ENCODE data around the gene IL24. TPM values are rescaled to one million over a fixed set of nuclear protein-coding genes. Genes with fewer than 3 reads are reported as not detected.

The IL24 gene
- polyA plus RNA-seq, 1 of the 3 experiments (the other 2 are of a cell fraction) = 0.03 TPM

GRCh38 chr1:206940588-206940936 is 43.3 kb downstream of the IL24 start:
- 52% methylated on average over 3 of the region's 3 CpGs for WGBS (ENCODE audit: low lambda C conversion rate)
- Histone ChIP-seq H3K79me2 (ENCODE audit: insufficient read depth) (no peaks in the 10 kb centered on the region), H3K4me2 (no peak overlapping the region), H3F3A (replicated peaks; ENCODE audit: insufficient read depth) (no peaks in the 10 kb centered on the region), H3K4me1 (ENCODE audit: control insufficient read depth in 1 of 2, insufficient read depth in 2 of 2, low read depth in 1 of 2, low read length in 1 of 2) (no peaks in the 10 kb centered on the region), H2AFZ (ENCODE audit: low read depth) (no peak overlapping the region), H3K4me3 (ENCODE audit: low read depth in 2 of 2, low read length in 1 of 2) (no peak overlapping the region), H3K27me3 (ENCODE audit: insufficient read depth) (peaks cover 40% of the 10 kb centered on the region; the same call in 1 of the 2 replicates), H3K9ac (no peak overlapping the region), H3K9me2 (no peaks in the 10 kb centered on the region), H3K36me3 (replicated peaks in 1 of 2; ENCODE audit: control insufficient read depth in 1 of 2, insufficient read depth in 2 of 2, low read length in 1 of 2) (no peaks in the 10 kb centered on the region), H3K27ac (ENCODE audit: low read depth in 2 of 2, low read length in 1 of 2) (no peak overlapping the region), H3K9me3 (no peaks in the 10 kb centered on the region), H4K20me1 (ENCODE audit: insufficient read depth) (no peaks in the 10 kb centered on the region)
- ChIA-PET CTCF (interaction anchor here (1.0 to 1.3 kb wide), 2 partner anchors 64 to 206 kb away, joined by 3 read pairs; no protein-coding TSS in a partner anchor), POLR2A (no interaction called here)
- DNase-seq = no peak
- TF ChIP-seq JUND (IDR thresholded peaks at IDR 0.05) (no peak), TEAD4 (IDR thresholded peaks at IDR 0.05; ENCODE audit: borderline replicate concordance, insufficient read depth) (no peak), FOXJ3 (CRISPR knock-in tag; IDR thresholded peaks at IDR 0.05) (no peak), RXRA (IDR thresholded peaks at IDR 0.05; ENCODE audit: borderline replicate concordance, low read depth) (no peak), MAX (IDR thresholded peaks at IDR 0.05; ENCODE audit: low read depth) (no peak), SMC3 (IDR thresholded peaks at IDR 0.05; ENCODE audit: low read depth, low read length) (no peak), GABPA (IDR thresholded peaks at IDR 0.05; ENCODE audit: low read depth) (no peak), ELF1 (IDR thresholded peaks at IDR 0.05) (no peak)
- TF ChIP-seq, protein P1, sequence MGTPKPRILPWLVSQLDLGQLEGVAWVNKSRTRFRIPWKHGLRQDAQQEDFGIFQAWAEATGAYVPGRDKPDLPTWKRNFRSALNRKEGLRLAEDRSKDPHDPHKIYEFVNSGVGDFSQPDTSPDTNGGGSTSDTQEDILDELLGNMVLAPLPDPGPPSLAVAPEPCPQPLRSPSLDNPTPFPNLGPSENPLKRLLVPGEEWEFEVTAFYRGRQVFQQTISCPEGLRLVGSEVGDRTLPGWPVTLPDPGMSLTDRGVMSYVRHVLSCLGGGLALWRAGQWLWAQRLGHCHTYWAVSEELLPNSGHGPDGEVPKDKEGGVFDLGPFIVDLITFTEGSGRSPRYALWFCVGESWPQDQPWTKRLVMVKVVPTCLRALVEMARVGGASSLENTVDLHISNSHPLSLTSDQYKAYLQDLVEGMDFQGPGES (IDR thresholded peaks at IDR 0.05; ENCODE audit: low read depth, low read length) = no peak

DNA sequence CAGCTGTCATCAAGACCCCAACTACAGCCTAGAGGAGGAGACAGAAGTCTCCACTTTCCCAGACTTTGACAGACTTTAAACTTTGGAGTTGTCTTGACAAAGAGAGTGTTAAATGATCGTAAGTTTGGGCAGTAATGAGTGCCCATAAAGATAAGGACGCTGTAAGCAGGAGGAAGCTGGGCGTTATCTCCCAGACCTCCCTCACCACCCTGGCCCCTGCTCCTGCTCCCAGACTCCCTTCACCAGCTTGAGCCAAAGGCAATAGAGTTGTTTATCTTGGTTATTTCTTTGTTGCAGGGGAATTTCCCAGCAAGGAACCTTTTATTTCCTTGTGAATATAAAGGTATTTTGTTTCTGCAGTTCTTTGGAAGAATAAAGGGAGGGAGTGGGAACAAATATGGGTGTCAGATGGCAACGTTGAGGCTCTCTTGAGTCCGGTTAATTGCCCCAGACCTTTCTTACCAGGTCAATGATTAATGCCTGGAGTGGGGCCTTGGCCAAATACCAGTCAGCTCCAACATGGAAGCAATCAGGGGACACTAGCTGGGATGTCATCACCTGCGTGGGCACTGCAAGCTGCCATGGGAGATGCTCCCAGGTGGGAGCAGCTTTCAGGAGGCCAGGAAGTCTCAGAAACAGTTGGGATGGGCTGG is 44.6 kb downstream of the IL24 start:
- Histone ChIP-seq H3K4me2 (no peak overlapping the region), H3K4me3 (ENCODE audit: low read depth in 2 of 2, low read length in 1 of 2) (no peak overlapping the region), H4K20me1 (ENCODE audit: insufficient read depth) (no peaks in the 10 kb centered on the region), H3K27ac (ENCODE audit: low read depth in 2 of 2, low read length in 1 of 2) (no peak overlapping the region), H2AFZ (ENCODE audit: low read depth) (no peak overlapping the region), H3K4me1 (ENCODE audit: control insufficient read depth in 1 of 2, insufficient read depth in 2 of 2, low read depth in 1 of 2, low read length in 1 of 2) (no peaks in the 10 kb centered on the region), H3K9me3 (no peaks in the 10 kb centered on the region), H3K9me2 (no peaks in the 10 kb centered on the region), H3K9ac (no peak overlapping the region), H3F3A (replicated peaks; ENCODE audit: insufficient read depth) (no peaks in the 10 kb centered on the region), H3K79me2 (ENCODE audit: insufficient read depth) (no peaks in the 10 kb centered on the region), H3K27me3 (ENCODE audit: insufficient read depth) (peaks cover 47% of the 10 kb centered on the region; the same call in 1 of the 2 replicates), H3K36me3 (replicated peaks in 1 of 2; ENCODE audit: control insufficient read depth in 1 of 2, insufficient read depth in 2 of 2, low read length in 1 of 2) (no peaks in the 10 kb centered on the region)
- no peak for TF ChIP-seq MEF2A (IDR thresholded peaks at IDR 0.05; ENCODE audit: borderline replicate concordance, low read depth)
- no peak for TF ChIP-seq FOXJ3 (CRISPR knock-in tag; IDR thresholded peaks at IDR 0.05)
- no peak for TF ChIP-seq POLR2AphosphoS5 (IDR thresholded peaks at IDR 0.05; ENCODE audit: low read depth, low read length)
- TF ChIP-seq RXRA (IDR thresholded peaks at IDR 0.05; ENCODE audit: borderline replicate concordance, low read depth) = no peak
- TF ChIP-seq TCF12 (IDR thresholded peaks at IDR 0.05) = no peak
- TF ChIP-seq JUND (IDR thresholded peaks at IDR 0.05) = no peak
- no peak for TF ChIP-seq EP300 (IDR thresholded peaks at IDR 0.05; ENCODE audit: borderline replicate concordance in 1 of 2, low read depth in 1 of 2, low read length in 1 of 2)
- TF ChIP-seq MAX (IDR thresholded peaks at IDR 0.05; ENCODE audit: low read depth) = no peak
- TF ChIP-seq, protein P2, sequence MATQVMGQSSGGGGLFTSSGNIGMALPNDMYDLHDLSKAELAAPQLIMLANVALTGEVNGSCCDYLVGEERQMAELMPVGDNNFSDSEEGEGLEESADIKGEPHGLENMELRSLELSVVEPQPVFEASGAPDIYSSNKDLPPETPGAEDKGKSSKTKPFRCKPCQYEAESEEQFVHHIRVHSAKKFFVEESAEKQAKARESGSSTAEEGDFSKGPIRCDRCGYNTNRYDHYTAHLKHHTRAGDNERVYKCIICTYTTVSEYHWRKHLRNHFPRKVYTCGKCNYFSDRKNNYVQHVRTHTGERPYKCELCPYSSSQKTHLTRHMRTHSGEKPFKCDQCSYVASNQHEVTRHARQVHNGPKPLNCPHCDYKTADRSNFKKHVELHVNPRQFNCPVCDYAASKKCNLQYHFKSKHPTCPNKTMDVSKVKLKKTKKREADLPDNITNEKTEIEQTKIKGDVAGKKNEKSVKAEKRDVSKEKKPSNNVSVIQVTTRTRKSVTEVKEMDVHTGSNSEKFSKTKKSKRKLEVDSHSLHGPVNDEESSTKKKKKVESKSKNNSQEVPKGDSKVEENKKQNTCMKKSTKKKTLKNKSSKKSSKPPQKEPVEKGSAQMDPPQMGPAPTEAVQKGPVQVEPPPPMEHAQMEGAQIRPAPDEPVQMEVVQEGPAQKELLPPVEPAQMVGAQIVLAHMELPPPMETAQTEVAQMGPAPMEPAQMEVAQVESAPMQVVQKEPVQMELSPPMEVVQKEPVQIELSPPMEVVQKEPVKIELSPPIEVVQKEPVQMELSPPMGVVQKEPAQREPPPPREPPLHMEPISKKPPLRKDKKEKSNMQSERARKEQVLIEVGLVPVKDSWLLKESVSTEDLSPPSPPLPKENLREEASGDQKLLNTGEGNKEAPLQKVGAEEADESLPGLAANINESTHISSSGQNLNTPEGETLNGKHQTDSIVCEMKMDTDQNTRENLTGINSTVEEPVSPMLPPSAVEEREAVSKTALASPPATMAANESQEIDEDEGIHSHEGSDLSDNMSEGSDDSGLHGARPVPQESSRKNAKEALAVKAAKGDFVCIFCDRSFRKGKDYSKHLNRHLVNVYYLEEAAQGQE (IDR thresholded peaks at IDR 0.05; ENCODE audit: low read depth, low read length) = no peak
- no peak for TF ChIP-seq RAD21 (IDR thresholded peaks at IDR 0.05; ENCODE audit: low read length)
- TF ChIP-seq YY1 (IDR thresholded peaks at IDR 0.05; ENCODE audit: low read depth) = no peak
- TF ChIP-seq SIN3A (IDR thresholded peaks at IDR 0.05; ENCODE audit: borderline replicate concordance, low read depth, low read length) = no peak
- POLR2A ChIA-PET = no interaction called here
- 15% methylated on average over 5 of the region's 6 CpGs for WGBS (ENCODE audit: low lambda C conversion rate)
- no peak for DNase-seq
- CTCF ChIA-PET = interaction anchor here (1.3 to 2.3 kb wide), 4 partner anchors 8 to 207 kb away, joined by 3 to 8 read pairs (median 8); no protein-coding TSS in a partner anchor

All from SK-N-SH (cell line).